Measurements from ENCODE around the gene AHDC1. TPM values are rescaled to one million over a fixed set of nuclear protein-coding genes. Genes with fewer than 3 reads are reported as not detected.
"Not testable (repeated sequence)": the region's sequence is repeated elsewhere in the genome, so short reads cannot be mapped to it uniquely, and the experiment has no call there.

Gene AHDC1
- total RNA-seq, 1 donor from 2014 or later, result 124 TPM

GRCh38 chr1:27632387-27633297 lies 28.7 kb upstream of the AHDC1 start:
- no peaks in the 10 kb centered on the region for H3K36me3 Mint-ChIP-seq (ENCODE audit: unreplicated experiment)
- H3K4me1 Mint-ChIP-seq (ENCODE audit: unreplicated experiment), result peaks cover 26% of the 10 kb centered on the region
- H3K27ac Mint-ChIP-seq (ENCODE audit: unreplicated experiment), result no peak overlapping the region
- TF ChIP-seq CTCF (IDR thresholded peaks at IDR 0.05), result no peak
- no peaks in the 10 kb centered on the region for H3K27me3 Mint-ChIP-seq (ENCODE audit: unreplicated experiment)
- H3K4me3 Mint-ChIP-seq (ENCODE audit: unreplicated experiment), result no peak overlapping the region
- DNase-seq (ENCODE audit: extremely low spot score, unreplicated experiment), result no peak
- no peaks in the 10 kb centered on the region for H3K9me3 Mint-ChIP-seq (ENCODE audit: unreplicated experiment)

- no peak for DNase-seq (ENCODE audit: extremely low spot score, unreplicated experiment)
- Mint-ChIP-seq H3K27ac (ENCODE audit: unreplicated experiment) (peak overlapping the region; percentile 23), H3K4me3 (ENCODE audit: unreplicated experiment) (no peak overlapping the region), H3K4me1 (ENCODE audit: unreplicated experiment) (peaks cover 29% of the 10 kb centered on the region), H3K27me3 (ENCODE audit: unreplicated experiment) (no peaks in the 10 kb centered on the region), H3K36me3 (ENCODE audit: unreplicated experiment) (no peaks in the 10 kb centered on the region), H3K9me3 (ENCODE audit: unreplicated experiment) (no peaks in the 10 kb centered on the region)
- no peak for TF ChIP-seq CTCF (IDR thresholded peaks at IDR 0.05)
Measured at GRCh38 chr1:27630859-27631491, 27.0 kb upstream of the AHDC1 start.

GRCh38 chr1:27628712-27629111 lies 24.8 kb upstream of the AHDC1 start:
- no peak for TF ChIP-seq CTCF (IDR thresholded peaks at IDR 0.05)
- Mint-ChIP-seq H3K27ac (ENCODE audit: unreplicated experiment) (peak overlapping the region; percentile 6), H3K36me3 (ENCODE audit: unreplicated experiment) (no peaks in the 10 kb centered on the region), H3K4me3 (ENCODE audit: unreplicated experiment) (no peak overlapping the region), H3K9me3 (ENCODE audit: unreplicated experiment) (no peaks in the 10 kb centered on the region), H3K4me1 (ENCODE audit: unreplicated experiment) (peaks cover 25% of the 10 kb centered on the region), H3K27me3 (ENCODE audit: unreplicated experiment) (no peaks in the 10 kb centered on the region)
- no peak for DNase-seq (ENCODE audit: extremely low spot score, unreplicated experiment)

GRCh38 chr1:27627733-27628132 lies 23.8 kb upstream of the AHDC1 start:
- not testable (repeated sequence) for H3K36me3 Mint-ChIP-seq (ENCODE audit: unreplicated experiment); DNase-seq (ENCODE audit: extremely low spot score, unreplicated experiment); H3K27me3 Mint-ChIP-seq (ENCODE audit: unreplicated experiment)

GRCh38 chr1:27627061-27627460 lies 23.1 kb upstream of the AHDC1 start:
- H3K9me3 Mint-ChIP-seq (ENCODE audit: unreplicated experiment), result no peaks in the 10 kb centered on the region
- H3K4me1 Mint-ChIP-seq (ENCODE audit: unreplicated experiment), result peaks cover 22% of the 10 kb centered on the region
- H3K4me3 Mint-ChIP-seq (ENCODE audit: unreplicated experiment), result no peak overlapping the region
- H3K36me3 Mint-ChIP-seq (ENCODE audit: unreplicated experiment), result no peaks in the 10 kb centered on the region
- no peak for DNase-seq (ENCODE audit: extremely low spot score, unreplicated experiment)
- TF ChIP-seq CTCF (IDR thresholded peaks at IDR 0.05), result no peak
- H3K27me3 Mint-ChIP-seq (ENCODE audit: unreplicated experiment), result no peaks in the 10 kb centered on the region
- H3K27ac Mint-ChIP-seq (ENCODE audit: unreplicated experiment), result no peak overlapping the region

More at GRCh38 chr1:27627733-27628132, 23.8 kb upstream of the AHDC1 start:
- H3K27ac Mint-ChIP-seq (ENCODE audit: unreplicated experiment); H3K9me3 Mint-ChIP-seq (ENCODE audit: unreplicated experiment); H3K4me3 Mint-ChIP-seq (ENCODE audit: unreplicated experiment): not testable (repeated sequence)
- peaks cover 22% of the 10 kb centered on the region for H3K4me1 Mint-ChIP-seq (ENCODE audit: unreplicated experiment)
